OCI-LY3 (cell line): Measurements from ENCODE around the gene VPS41.

Experiments
- H2AFZ ChIP-seq: fragments of 200-600, 300-600 bp; shearing (Covaris generic); 2 replicates; pipeline ENCODE4 v1.6.0; 2014; ENCODE audit warnings: antibody characterized with exemption, low read depth, low read length
- H3K27ac ChIP-seq: fragments of 200-600, 300-600 bp; sonication (generic); 2 replicates; pipeline ENCODE4 v1.5.1; 2014; ENCODE audit warnings: mild to moderate bottlenecking, low read length, moderate library complexity, mixed read lengths
- H3K27me3 ChIP-seq: fragments of 200-600, 300-600 bp; sonication (generic); 2 replicates; pipeline ENCODE4 v1.6.1; 2014; ENCODE audit warnings: low read depth, low read length, mixed read lengths
- H3K36me3 ChIP-seq: fragments of 200-600, 300-600 bp; sonication (generic); replicated peaks from 2 replicates; pipeline ENCODE3; 2014; ENCODE audit warnings: low read depth, low read length, mixed read lengths
- H3K4me1 ChIP-seq: fragments of 300-600, 200-600 bp; sonication (generic); 2 replicates; pipeline ENCODE4 v1.6.1; 2014; ENCODE audit warnings: low read length, mixed read lengths
- H3K4me2 ChIP-seq: fragments of 200-600, 300-600 bp; sonication (generic); 2 replicates; pipeline ENCODE4 v1.6.1; 2014; ENCODE audit warnings: low read length, mixed read lengths
- H3K4me3 ChIP-seq: fragments of 300-600, 200-600 bp; sonication (generic); 2 replicates; pipeline ENCODE4 v1.5.1; 2014; ENCODE audit warnings: antibody characterized with exemption, mild to moderate bottlenecking, low read length, moderate library complexity
- H3K79me2 ChIP-seq: fragments of 300-600, 200-600 bp; shearing (Covaris generic); 2 replicates; pipeline ENCODE4 v1.6.1; 2014; ENCODE audit warnings: mild to moderate bottlenecking, low read length, mixed read lengths
- H3K9ac ChIP-seq: fragments of 300-600, 200-600 bp; shearing (Covaris generic); 2 replicates; pipeline ENCODE4 v1.6.0; 2014; ENCODE audit warnings: mild to moderate bottlenecking, low read length, moderate library complexity
- H3K9me3 ChIP-seq: fragments of 200-600, 300-600 bp; shearing (Covaris generic); 2 replicates; pipeline ENCODE4 v1.6.1; 2014; ENCODE audit warnings: low read length, mixed read lengths; ENCODE audit not compliant: insufficient read depth
- H4K20me1 ChIP-seq: fragments of 200-600, 300-600 bp; sonication (generic); 2 replicates; pipeline ENCODE4 v1.6.1; 2016; ENCODE audit warnings: low read length, mixed read lengths; ENCODE audit not compliant: insufficient read depth
- EZH2phosphoT487 ChIP-seq: fragments of 200-600 bp; shearing (Covaris generic); IDR thresholded peaks from 2 replicates; pipeline ENCODE4 v1.6.1; 2018; ENCODE audit warnings: antibody characterized with exemption, mixed run types, low read depth
- TF ChIP-seq, protein P1 (sequence below): fragments of 200-600, 300-600 bp; sonication (generic); IDR thresholded peaks from 2 replicates; pipeline ENCODE4 v1.5.1; 2014; ENCODE audit warnings: antibody characterized with exemption, low read length, low read depth

The VPS41 gene

DNA sequence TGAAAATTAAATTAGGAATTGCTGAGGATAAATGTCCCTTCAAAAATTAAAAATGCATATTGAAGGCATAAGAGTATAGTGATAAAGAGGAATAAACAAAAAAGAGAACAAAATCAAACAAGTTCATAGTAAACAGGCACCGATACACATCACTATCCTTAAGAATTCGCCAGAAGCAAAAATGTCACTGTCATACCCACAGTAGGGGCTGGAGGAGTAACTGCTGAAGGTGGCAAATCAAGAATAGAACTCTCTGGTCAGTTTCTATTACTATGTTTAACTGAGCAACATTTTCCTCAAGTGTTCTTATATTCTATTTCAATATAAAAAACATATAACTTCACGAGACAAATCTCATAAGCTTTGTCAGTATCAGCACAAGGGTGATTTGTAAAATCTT is 84.0 kb downstream of the VPS41 start:
- Histone ChIP-seq H3K4me3 (no peak overlapping the region), H3K4me1 (peaks cover 9% of the 10 kb centered on the region), H3K36me3 (no peaks in the 10 kb centered on the region), H3K27ac (no peak overlapping the region), H3K9me3 (no peaks in the 10 kb centered on the region), H3K9ac (no peak overlapping the region), H3K27me3 (no peaks in the 10 kb centered on the region), H4K20me1 (peaks cover 5% of the 10 kb centered on the region; the same call in 1 of the 2 replicates), H3K4me2 (no peak overlapping the region), H2AFZ (no peak overlapping the region), H3K79me2 (no peaks in the 10 kb centered on the region)
- TF ChIP-seq, protein P1, sequence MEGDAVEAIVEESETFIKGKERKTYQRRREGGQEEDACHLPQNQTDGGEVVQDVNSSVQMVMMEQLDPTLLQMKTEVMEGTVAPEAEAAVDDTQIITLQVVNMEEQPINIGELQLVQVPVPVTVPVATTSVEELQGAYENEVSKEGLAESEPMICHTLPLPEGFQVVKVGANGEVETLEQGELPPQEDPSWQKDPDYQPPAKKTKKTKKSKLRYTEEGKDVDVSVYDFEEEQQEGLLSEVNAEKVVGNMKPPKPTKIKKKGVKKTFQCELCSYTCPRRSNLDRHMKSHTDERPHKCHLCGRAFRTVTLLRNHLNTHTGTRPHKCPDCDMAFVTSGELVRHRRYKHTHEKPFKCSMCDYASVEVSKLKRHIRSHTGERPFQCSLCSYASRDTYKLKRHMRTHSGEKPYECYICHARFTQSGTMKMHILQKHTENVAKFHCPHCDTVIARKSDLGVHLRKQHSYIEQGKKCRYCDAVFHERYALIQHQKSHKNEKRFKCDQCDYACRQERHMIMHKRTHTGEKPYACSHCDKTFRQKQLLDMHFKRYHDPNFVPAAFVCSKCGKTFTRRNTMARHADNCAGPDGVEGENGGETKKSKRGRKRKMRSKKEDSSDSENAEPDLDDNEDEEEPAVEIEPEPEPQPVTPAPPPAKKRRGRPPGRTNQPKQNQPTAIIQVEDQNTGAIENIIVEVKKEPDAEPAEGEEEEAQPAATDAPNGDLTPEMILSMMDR, result no peak
- no peak for TF ChIP-seq EZH2phosphoT487

DNA sequence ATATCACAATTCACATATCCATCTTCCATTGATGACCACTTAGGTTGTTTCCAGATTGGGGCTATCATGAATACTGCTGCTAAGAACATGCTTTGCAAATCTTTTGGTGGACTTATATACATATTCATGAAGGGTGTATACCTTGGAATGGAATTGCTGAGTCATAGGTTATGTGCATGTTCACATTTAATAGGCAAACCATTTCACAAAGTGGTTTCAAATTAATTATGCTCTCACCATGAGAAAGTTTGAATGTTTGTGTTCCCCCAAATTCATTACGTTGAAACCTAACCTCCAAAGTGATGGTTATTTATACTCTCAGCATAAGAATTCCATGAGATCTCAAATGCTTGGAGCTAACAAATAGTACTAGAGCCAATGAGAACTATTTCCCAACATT is 86.4 kb downstream of the VPS41 start:
- Histone ChIP-seq H3K9me3 (no peaks in the 10 kb centered on the region), H4K20me1 (peaks cover 5% of the 10 kb centered on the region; the same call in 1 of the 2 replicates), H3K4me2 (no peak overlapping the region), H3K4me3 (no peak overlapping the region), H3K36me3 (peaks cover 6% of the 10 kb centered on the region), H3K4me1 (peaks cover 9% of the 10 kb centered on the region), H3K79me2 (no peaks in the 10 kb centered on the region), H3K27ac (no peak overlapping the region), H3K27me3 (no peaks in the 10 kb centered on the region), H2AFZ (no peak overlapping the region), H3K9ac (no peak overlapping the region)
- TF ChIP-seq, protein P1, result no peak
- no peak for TF ChIP-seq EZH2phosphoT487

DNA sequence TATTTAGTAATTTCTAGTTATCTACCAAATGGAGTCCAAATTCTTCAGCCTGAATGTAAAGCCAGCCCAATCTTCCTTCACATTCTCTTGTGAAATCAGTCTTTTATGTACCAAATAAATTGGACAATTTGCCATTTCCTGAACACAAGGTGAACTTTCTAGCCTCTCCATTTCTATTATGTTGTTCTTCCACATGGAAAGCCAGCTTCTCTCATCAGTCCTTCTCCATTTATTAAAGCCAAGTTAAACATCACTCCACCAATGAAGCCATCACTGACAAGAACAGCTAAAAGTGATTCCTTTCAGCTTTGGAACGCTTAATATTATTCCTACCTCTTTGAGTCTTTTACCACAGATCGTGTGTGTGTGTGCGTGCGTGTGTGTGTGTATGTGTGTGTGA is 88.4 kb downstream of the VPS41 start:
- Histone ChIP-seq H3K9me3 (no peaks in the 10 kb centered on the region), H3K9ac (no peak overlapping the region), H3K79me2 (no peaks in the 10 kb centered on the region), H3K4me2 (no peak overlapping the region), H4K20me1 (peaks cover under 1% of the 10 kb centered on the region; the same call in 1 of the 2 replicates), H3K4me1 (no peaks in the 10 kb centered on the region), H3K36me3 (peaks cover 6% of the 10 kb centered on the region), H3K27ac (no peak overlapping the region), H3K27me3 (no peaks in the 10 kb centered on the region), H3K4me3 (no peak overlapping the region), H2AFZ (no peak overlapping the region)
- no peak for TF ChIP-seq EZH2phosphoT487
- TF ChIP-seq, protein P1, result no peak

DNA sequence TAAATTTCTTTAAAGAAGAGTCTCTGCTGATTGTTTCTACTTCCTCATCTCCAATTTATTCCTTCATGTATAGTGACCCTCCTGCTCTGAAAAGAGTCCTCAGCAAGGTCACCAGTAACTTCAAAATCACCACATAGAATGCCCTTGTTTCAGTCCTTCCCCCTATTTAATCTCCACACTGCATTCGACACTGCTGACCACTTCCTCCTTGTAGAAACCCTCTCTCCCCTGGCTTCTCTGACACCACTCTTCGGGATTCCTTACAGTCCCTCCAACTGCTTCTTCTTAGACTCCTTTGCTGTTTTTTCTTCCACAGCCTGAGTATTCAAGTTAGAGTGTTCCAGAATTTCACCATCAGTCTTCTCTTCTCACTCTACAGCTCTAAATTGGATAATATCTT is 89.5 kb downstream of the VPS41 start:
- Histone ChIP-seq H3K79me2 (no peaks in the 10 kb centered on the region), H3K9ac (no peak overlapping the region), H3K4me3 (no peak overlapping the region), H3K4me1 (no peaks in the 10 kb centered on the region), H3K27ac (no peak overlapping the region), H3K9me3 (no peaks in the 10 kb centered on the region), H4K20me1 (no peaks in the 10 kb centered on the region), H2AFZ (no peak overlapping the region), H3K4me2 (no peak overlapping the region), H3K36me3 (peaks cover 6% of the 10 kb centered on the region), H3K27me3 (no peaks in the 10 kb centered on the region)
- no peak for TF ChIP-seq EZH2phosphoT487
- TF ChIP-seq, protein P1, result no peak
